OCI-M2 (cell line): Measurements from ENCODE around the gene ZNF521.

Experiments
- DNase-seq: peaks from one replicate; lab custom pipeline; 2025; ENCODE audit not compliant: unreplicated experiment; lab: John Stamatoyannopoulos, UW

ZNF521 gene

GRCh38 chr18:25089470-25089869 is 262.5 kb downstream of the ZNF521 start:
- no peak for DNase-seq

GRCh38 chr18:25086876-25087275 is 265.1 kb downstream of the ZNF521 start:
- no peak for DNase-seq

GRCh38 chr18:25081001-25081400 is 271.0 kb downstream of the ZNF521 start:
- no peak for DNase-seq

GRCh38 chr18:25080211-25080610 is 271.8 kb downstream of the ZNF521 start:
- no peak for DNase-seq

DNA sequence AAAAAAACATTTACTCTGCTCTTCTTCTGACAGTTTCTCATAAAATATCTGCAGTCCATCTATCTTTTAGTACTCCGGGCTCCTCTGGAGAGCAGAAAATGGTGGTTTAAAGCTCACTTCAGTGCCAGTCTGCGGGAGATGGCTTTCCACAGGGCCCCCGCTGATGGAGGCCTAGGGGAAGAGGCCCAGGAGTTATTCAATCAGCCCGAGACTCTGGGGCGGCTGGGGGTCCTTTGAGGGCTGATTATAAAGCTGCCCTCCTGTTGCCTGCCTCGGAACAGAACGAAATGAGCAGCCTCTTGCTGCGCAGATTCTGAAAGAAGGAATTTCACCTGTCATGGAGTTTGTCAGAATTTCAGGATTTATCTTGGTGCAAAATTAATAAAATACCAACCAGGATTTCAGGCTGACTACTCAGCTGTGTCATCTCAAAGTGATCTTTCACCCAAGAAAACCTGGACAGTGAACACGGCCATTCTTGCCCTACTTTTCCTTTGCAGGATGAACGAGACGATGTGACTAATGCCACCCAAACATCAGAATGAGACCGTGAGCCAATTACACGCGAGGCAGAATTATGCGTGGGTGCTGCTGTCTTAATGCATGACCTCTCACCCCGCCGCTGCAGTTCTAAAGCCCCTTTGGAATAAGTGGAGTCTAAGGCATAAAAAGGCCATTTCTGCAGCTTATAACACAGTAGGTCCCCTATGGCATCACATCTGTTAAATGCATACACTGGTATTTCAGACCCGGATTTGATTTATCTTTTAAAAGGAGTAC is 273.8 kb downstream of the ZNF521 start:
- DNase-seq, result no peak

DNA sequence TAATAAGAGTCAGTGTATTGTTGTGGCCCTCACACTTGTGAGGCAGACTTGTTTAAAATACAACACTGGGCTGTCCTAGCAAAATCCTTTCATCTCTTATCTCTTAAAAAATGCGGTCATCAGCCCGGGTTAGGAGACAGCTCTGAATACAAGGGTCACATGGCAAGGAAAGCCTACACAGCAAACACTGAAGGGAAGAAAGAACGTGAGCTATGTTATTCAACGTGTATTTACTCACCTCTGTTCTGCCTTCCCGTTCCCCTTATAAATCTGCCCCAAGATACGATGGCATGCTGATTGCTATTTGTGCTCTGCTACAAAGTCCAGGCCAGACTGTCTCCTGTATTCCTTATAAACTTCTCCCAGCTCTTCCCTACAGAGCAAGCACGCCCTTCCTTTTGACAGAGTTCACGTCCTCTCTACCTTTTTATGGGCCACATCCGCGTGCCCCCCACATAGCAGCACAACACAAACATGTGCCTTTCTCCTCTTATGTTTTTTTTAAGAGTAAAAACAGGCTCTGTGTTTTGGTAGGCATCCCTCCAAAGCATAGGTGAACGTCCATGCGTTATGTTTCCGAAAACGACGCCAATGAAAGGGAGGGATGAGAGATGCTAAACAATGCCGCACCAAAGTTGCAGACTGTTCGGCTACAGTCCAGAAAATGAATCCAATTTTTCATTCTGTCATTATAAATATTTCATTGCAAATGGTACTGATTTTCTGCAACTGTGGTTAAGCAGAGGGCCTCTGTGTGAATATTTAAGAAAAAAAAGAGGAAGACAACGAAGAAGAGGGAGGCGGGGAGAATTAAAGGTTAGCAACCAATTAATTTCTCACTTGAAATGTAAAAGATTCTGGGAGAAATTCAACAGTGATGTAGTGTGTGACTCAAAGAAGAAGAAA is 274.7 kb downstream of the ZNF521 start:
- DNase-seq, result no peak

- no peak for DNase-seq
These were observed 276.2 kb downstream of the ZNF521 start for GRCh38 chr18:25075783-25076182.

- DNase-seq, result no peak
These were observed 276.6 kb downstream of the ZNF521 start for GRCh38 chr18:25075331-25075730.

GRCh38 chr18:25074925-25075324 is 277.0 kb downstream of the ZNF521 start:
- no peak for DNase-seq

- DNase-seq, result no peak
These were observed 279.8 kb downstream of the ZNF521 start for GRCh38 chr18:25072205-25072604.

GRCh38 chr18:25067275-25068025 is 284.5 kb downstream of the ZNF521 start:
- DNase-seq, result no peak

- DNase-seq, result no peak
These were observed 285.4 kb downstream of the ZNF521 start for GRCh38 chr18:25066516-25066915.

DNA sequence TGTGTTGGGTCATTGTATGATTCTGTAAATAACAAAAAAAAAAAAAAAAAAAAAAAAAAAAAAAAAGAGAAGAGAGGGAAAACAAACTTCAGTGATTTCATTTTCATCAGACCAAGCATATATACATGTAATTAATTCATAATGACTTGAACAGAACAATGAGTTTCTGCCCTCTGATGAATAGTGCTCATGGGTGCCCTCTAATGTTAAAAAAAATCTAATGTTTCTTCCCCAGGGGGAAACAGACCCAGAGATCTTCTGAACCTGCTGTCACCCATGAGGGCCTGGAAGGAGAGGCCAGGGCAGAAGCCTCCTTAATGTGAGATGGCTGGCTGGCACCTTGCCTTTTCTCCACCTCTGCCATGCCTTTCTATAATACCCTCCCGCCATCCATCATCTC is 289.2 kb downstream of the ZNF521 start:
- DNase-seq, result no peak

GRCh38 chr18:25061395-25061794 is 290.6 kb downstream of the ZNF521 start:
- no peak for DNase-seq

- no peak for DNase-seq
These were observed 293.4 kb downstream of the ZNF521 start for GRCh38 chr18:25058521-25058920.

DNA sequence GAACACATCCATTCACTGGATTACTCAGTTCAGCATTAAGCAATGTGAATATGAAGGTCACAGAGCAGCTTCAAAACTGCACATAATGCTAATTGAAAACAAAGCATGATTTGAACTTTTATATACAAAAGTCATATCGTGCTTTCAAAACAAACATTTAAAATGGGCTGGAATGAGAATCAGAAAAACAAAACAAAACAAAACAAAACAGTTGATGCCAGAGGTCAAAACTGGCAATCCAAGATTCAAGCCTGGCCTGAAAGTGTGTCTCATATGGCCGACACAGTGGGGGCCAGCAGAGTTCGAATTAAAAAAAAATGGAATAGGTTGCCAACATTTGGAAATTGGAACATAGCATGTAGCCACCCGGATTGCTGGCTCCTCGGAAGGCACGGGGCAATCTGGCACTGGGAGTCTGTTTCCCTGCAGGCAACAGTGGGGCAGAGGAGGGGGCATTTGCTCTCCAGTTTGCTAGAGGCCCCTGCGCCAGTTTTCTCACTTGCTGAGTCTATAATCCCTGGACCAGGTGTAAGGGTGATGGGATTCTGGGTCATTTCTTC is 294.4 kb downstream of the ZNF521 start:
- DNase-seq, result no peak

- no peak for DNase-seq
These were observed 295.5 kb downstream of the ZNF521 start for GRCh38 chr18:25056429-25056828.

DNA sequence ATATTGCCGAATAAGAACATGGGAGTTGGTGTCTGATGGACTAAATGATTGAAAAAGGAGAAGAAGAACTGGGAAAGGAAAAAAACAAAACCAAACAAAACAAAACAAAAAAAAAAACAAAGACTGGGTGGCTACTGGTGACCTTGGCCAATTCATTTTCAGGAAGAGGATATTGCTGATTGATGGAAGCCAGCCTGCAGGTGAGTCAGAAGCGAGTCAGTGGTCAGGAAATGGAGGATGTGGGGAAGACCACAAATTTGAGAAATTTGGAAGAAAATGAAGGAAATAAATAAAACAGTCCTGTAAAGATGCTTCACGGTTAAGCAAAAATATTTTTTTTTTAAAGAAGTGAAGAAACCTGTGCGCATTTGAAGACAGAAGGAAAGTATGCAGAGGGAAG is 296.9 kb downstream of the ZNF521 start:
- DNase-seq, result no peak

DNA sequence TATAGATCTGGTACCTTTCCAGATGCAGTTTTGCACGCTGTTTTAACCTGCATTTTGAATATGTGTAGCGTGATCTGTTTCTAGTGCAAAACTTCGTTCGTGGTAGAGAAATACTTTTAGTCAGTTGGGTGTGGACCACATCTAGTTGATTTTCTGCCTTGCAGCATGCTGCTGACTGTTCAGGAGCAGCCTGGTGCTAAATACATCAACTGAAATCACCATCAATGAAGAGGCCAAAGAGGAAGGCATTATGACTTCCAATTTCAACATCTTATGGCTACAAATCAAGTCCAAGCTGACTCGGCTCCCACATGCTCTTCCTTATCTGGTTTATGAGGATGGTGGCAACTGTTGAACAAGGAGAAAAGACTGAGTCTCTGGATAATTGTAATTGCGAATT is 298.5 kb downstream of the ZNF521 start:
- DNase-seq, result no peak

DNA sequence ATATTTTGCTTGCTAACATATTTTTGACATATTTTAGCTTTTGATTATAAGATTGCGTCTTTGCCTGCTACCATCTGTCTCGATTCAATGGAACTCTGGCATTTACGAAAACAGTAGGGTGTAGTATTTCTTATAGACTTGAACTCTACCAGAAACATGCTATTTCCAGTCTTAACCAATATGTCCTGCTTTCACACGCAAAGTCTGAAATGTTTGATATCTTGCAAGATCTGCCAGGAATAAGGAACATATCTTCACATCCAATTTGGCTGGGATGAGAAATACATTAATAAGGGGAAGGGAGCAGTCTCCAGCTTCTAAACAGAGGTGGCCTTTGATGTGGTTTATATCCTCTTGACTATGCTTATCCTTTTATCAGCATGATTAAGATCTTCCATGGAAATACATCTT is 299.4 kb downstream of the ZNF521 start:
- DNase-seq, result no peak

- DNase-seq, result no peak
These were observed 301.4 kb downstream of the ZNF521 start for GRCh38 chr18:25050605-25051004.
